B cell (primary cell): ENCODE results near the gene KRTCAP2. TPM values are rescaled to one million over a fixed set of nuclear protein-coding genes. Genes with fewer than 3 reads are reported as not detected.
"Not testable (repeated sequence)": the region's sequence is repeated elsewhere in the genome, so short reads cannot be mapped to it uniquely, and the experiment has no call there.

Experiments
- ATAC-seq: fragments of 200-7000 bp; cut with Tn5 transposase; one replicate; pipeline ENCODE4 v1.10.0; 2021; ENCODE audit warnings: low read depth, mild to moderate bottlenecking, moderate number of reproducible peaks, moderate library complexity
- CTCF ChIA-PET: fragments of 350-600 bp; sonication (Branson Sonifier 250); formaldehyde crosslinking; loops from one replicate; lab custom pipeline; 2021; ENCODE audit warnings: antibody characterized with exemption, inconsistent platforms; lab: Charles Lee
- POLR2A ChIA-PET: fragments of 350-600 bp; sonication (Branson Sonifier 250); formaldehyde crosslinking; loops from one replicate; lab custom pipeline; 2021; ENCODE audit warnings: antibody characterized with exemption; lab: Charles Lee
- DNase-seq: peaks from one replicate; pipeline ENCODE4 v3.0.0; 2013
- H2AFZ ChIP-seq: 2 replicates; pipeline ENCODE4 v1.6.1; 2012; ENCODE audit warnings: mild to moderate bottlenecking, low read depth, low read length; ENCODE audit not compliant: insufficient read depth, poor library complexity, severe bottlenecking
- H3K27ac ChIP-seq, 2 donors: 1 replicate in 1 of 2; 2 replicates in 1 of 2; pipeline ENCODE4 v1.5.1; 2012 to 2013; ENCODE audit warnings: low read length in 2 of 2, mild to moderate bottlenecking in 2 of 2, moderate library complexity in 1 of 2
- H3K27me3 ChIP-seq, 4 experiments: fragments of 200-600 bp in 1 of 4; sonication (generic) in 1 of 4; replicated peaks in 1 of 4; 1 replicate in 2 of 4; 2 replicates in 2 of 4; pipeline versions ENCODE4 v1.6.1 to v1.7.0; 2013 to 2016; ENCODE audit warnings: low read length in 3 of 4, mild to moderate bottlenecking in 2 of 4, mixed read lengths in 1 of 4, moderate library complexity in 1 of 4; ENCODE audit not compliant: insufficient read depth in 4 of 4, control insufficient read depth in 3 of 4; ENCODE audit errors: control extremely low read depth in 1 of 4
- H3K36me3 ChIP-seq, 2 experiments: replicated peaks in 1 of 2; 1 replicate in 1 of 2; 2 replicates in 1 of 2; pipeline versions ENCODE4 v1.6.1 to v1.7.1; 2013; ENCODE audit warnings: low read length in 1 of 2; ENCODE audit not compliant: insufficient read depth in 2 of 2, control insufficient read depth in 1 of 2; ENCODE audit errors: control extremely low read depth in 1 of 2, extremely low read depth in 1 of 2
- H3K4me1 ChIP-seq, 2 donors: fragments of 200-600 bp in 1 of 2; sonication (generic) in 1 of 2; 1 replicate in 1 of 2; 2 replicates in 1 of 2; pipeline versions ENCODE4 v1.5.1 to v1.6.1; 2013 to 2017; ENCODE audit warnings: low read length in 2 of 2; ENCODE audit not compliant: control insufficient read depth in 2 of 2, insufficient read depth in 2 of 2
- H3K4me2 ChIP-seq: replicated peaks from 2 replicates; pipeline ENCODE3; 2012; ENCODE audit warnings: mild to moderate bottlenecking, low read depth, low read length; ENCODE audit not compliant: poor library complexity, severe bottlenecking
- H3K4me3 ChIP-seq, 5 experiments: fragments of 200-600 bp in 1 of 5; sonication (generic) in 1 of 5; 1 replicate in 3 of 5; 2 replicates in 2 of 5; pipeline versions ENCODE4 v1.5.1 to v1.7.0; 2011 to 2016; ENCODE audit warnings: low read length in 4 of 5, mild to moderate bottlenecking in 4 of 5, low read depth in 2 of 5, control low read depth in 1 of 5, moderate library complexity in 1 of 5; ENCODE audit not compliant: insufficient read depth in 1 of 5; ENCODE audit errors: control extremely low read depth in 1 of 5, extremely low read depth in 1 of 5
- H3K79me2 ChIP-seq: fragments of 200-600 bp; sonication (generic); one replicate; pipeline ENCODE4 v1.6.0; 2016; ENCODE audit warnings: low read length; ENCODE audit not compliant: control insufficient read depth, insufficient read depth
- H3K9ac ChIP-seq: fragments of 200-600 bp; sonication (generic); 2 replicates; pipeline ENCODE4 v1.6.1; 2017; ENCODE audit warnings: mild to moderate bottlenecking, low read length, moderate library complexity
- H3K9me3 ChIP-seq, 3 donors: one replicate each; pipeline versions ENCODE4 v1.6.1 to v1.7.1; 2013; ENCODE audit warnings: low read length in 2 of 3; ENCODE audit not compliant: control insufficient read depth in 2 of 3, insufficient read depth in 1 of 3; ENCODE audit errors: control extremely low read depth in 1 of 3
- H4K20me1 ChIP-seq: 2 replicates; pipeline ENCODE4 v1.6.0; 2012; ENCODE audit warnings: mild to moderate bottlenecking, low read length; ENCODE audit not compliant: insufficient read depth, control insufficient read depth, poor library complexity, severe bottlenecking
- H3K27ac Mint-ChIP-seq: one replicate; pipeline ENCODE4 v1.8.0; 2021; ENCODE audit warnings: mixed read lengths
- H3K27me3 Mint-ChIP-seq: one replicate; pipeline ENCODE4 v1.8.0; 2021; ENCODE audit warnings: mixed read lengths
- H3K4me1 Mint-ChIP-seq: one replicate; pipeline ENCODE4 v1.8.0; 2021; ENCODE audit warnings: mixed read lengths
- H3K4me3 Mint-ChIP-seq: one replicate; pipeline ENCODE4 v1.8.0; 2021; ENCODE audit warnings: mixed read lengths
- H3K9me3 Mint-ChIP-seq: one replicate; pipeline ENCODE4 v1.8.0; 2022; ENCODE audit warnings: mixed read lengths; ENCODE audit not compliant: insufficient read depth
- CTCF ChIP-seq: fragments of 200-600 bp; IDR thresholded peaks from one replicate; pipeline ENCODE4 v1.8.0; 2022; ENCODE audit warnings: antibody characterized with exemption, mild to moderate bottlenecking
- EZH2 ChIP-seq: IDR thresholded peaks from 2 replicates; pipeline ENCODE4 v1.6.1; 2012; ENCODE audit warnings: borderline replicate concordance, low read depth, mild to moderate bottlenecking, moderate library complexity, low read length; ENCODE audit not compliant: insufficient read depth, poor library complexity, severe bottlenecking
- WGBS: methylation state at CpG from one replicate; pipeline ENCODE4 v1.1.5; 2013; ENCODE audit warnings: missing lambda C conversion rate; ENCODE audit not compliant: insufficient coverage; 5-methylcytosine and 5-hydroxymethylcytosine counted together
- intact Hi-C: fragments of 100-400 bp; cut with micrococcal nuclease; formaldehyde crosslinking; loops from one replicate; pipeline ENCODE4 v1.10.0; 2022
- polyA plus RNA-seq: library from polyadenylated mRNA; depleted of rRNA; stranded (reverse); fragments of >200 nt; gene quantifications from 2 replicates; pipeline ENCODE4 v1.2.3, GENCODE V29; 2012
- total RNA-seq, 2 donors: library from RNA; stranded (reverse); fragments of 120-200 nt in 1 of 2; gene quantifications; 1 replicate in 1 of 2; 2 replicates in 1 of 2; pipeline versions ENCODE4 v1.2.3 to v1.2.4, GENCODE V29; 2013 to 2022

KRTCAP2 gene
- total and polyA plus RNA-seq, 2 donors (not counting 1 experiment from before 2014, with no cell fraction given) = 151 to 259 TPM

GRCh38 chr1:155160128-155160527 is 13.0 kb downstream of the KRTCAP2 start:
- Histone ChIP-seq H4K20me1 (no peaks in the 10 kb centered on the region), H3K4me3 (no peak overlapping the region), H3K4me2 (no peak overlapping the region), H3K9ac (no peak overlapping the region), H3K27me3 (no peaks in the 10 kb centered on the region), H2AFZ (no peak overlapping the region), H3K36me3 (no peaks in the 10 kb centered on the region), H3K79me2 (no peaks in the 10 kb centered on the region), H3K4me1 (no peaks in the 10 kb centered on the region), H3K9me3 (peaks cover 0 to 7% (median 0%) of the 10 kb centered on the region in 3 donors), H3K27ac (no peak overlapping the region)
- no peaks in the 10 kb centered on the region for H3K9me3 Mint-ChIP-seq
- no peak overlapping the region for H3K27ac Mint-ChIP-seq
- no peaks in the 10 kb centered on the region for H3K27me3 Mint-ChIP-seq
- H3K4me1 Mint-ChIP-seq = no peaks in the 10 kb centered on the region
- intact Hi-C loops = no loop called here
- CTCF ChIA-PET = no interaction called here
- no peak overlapping the region for H3K4me3 Mint-ChIP-seq
- WGBS = 85% methylated on average over 6 of the region's 8 CpGs
- no peak for TF ChIP-seq CTCF
- no peak for TF ChIP-seq EZH2
- ATAC-seq (no peak), DNase-seq (no peak)
- POLR2A ChIA-PET = interaction anchor here (0.7 kb wide), 1 partner anchor 38 kb away, joined by 4 read pairs; no protein-coding TSS in a partner anchor

- Histone ChIP-seq H3K27me3 (no peaks in the 10 kb centered on the region), H4K20me1 (no peaks in the 10 kb centered on the region), H3K9me3 (no peaks in the 10 kb centered on the region), H3K4me3 (no peak overlapping the region), H3K27ac (no peak overlapping the region), H3K9ac (no peak overlapping the region), H3K4me2 (no peak overlapping the region), H3K79me2 (no peaks in the 10 kb centered on the region), H3K4me1 (no peaks in the 10 kb centered on the region), H3K36me3 (no peaks in the 10 kb centered on the region), H2AFZ (no peak overlapping the region)
- DNase-seq = no peak
- no peaks in the 10 kb centered on the region for H3K4me1 Mint-ChIP-seq
- no peak for ATAC-seq
- WGBS = 86% methylated on average over 1 of the region's 1 CpG
- intact Hi-C loops = no loop called here
- H3K4me3 Mint-ChIP-seq = no peak overlapping the region
- POLR2A ChIA-PET = no interaction called here
- H3K27me3 Mint-ChIP-seq = no peaks in the 10 kb centered on the region
- CTCF ChIA-PET = interaction anchor here (0.7 kb wide), 1 partner anchor 10 kb away, joined by 3 read pairs; no protein-coding TSS in a partner anchor
- no peak for TF ChIP-seq CTCF
- no peak for TF ChIP-seq EZH2
- no peak overlapping the region for H3K27ac Mint-ChIP-seq
- H3K9me3 Mint-ChIP-seq = no peaks in the 10 kb centered on the region
Measured at GRCh38 chr1:155158991-155159390, 14.1 kb downstream of the KRTCAP2 start.

- ATAC-seq, H3K27me3 Mint-ChIP-seq, H3K4me3 Mint-ChIP-seq, H3K9ac ChIP-seq, H3K4me1 Mint-ChIP-seq, H3K79me2 ChIP-seq, H3K4me3 ChIP-seq, H3K4me2 ChIP-seq, H3K36me3 ChIP-seq, POLR2A ChIA-PET, DNase-seq, H3K27ac ChIP-seq, H3K9me3 ChIP-seq, intact Hi-C loops, H3K27me3 ChIP-seq, H2AFZ ChIP-seq, H3K27ac Mint-ChIP-seq, H3K9me3 Mint-ChIP-seq, H3K4me1 ChIP-seq, H4K20me1 ChIP-seq: not testable (repeated sequence)
- CTCF ChIA-PET = interaction anchor here (1.0 to 2.1 kb wide), 3 partner anchors 11 to 65 kb away, joined by 4 to 9 read pairs (median 4); no protein-coding TSS in a partner anchor
- 100% methylated on average over 1 of the region's 3 CpGs for WGBS
Measured at GRCh38 chr1:155155996-155156643, 17.0 kb downstream of the KRTCAP2 start.
